A549 (cell line): Measurements from ENCODE around the gene AHSG. TPM values are rescaled to one million over a fixed set of nuclear protein-coding genes. Genes with fewer than 3 reads are reported as not detected.
"Not testable (repeated sequence)": the region's sequence is repeated elsewhere in the genome, so short reads cannot be mapped to it uniquely, and the experiment has no call there.

Experiments used
- ATAC-seq, 2 experiments: fragments of 200-7000 bp in 1 of 2; fragments of >200 bp in 1 of 2; cut with Nextera tagmentation in 1 of 2; cut with Tn5 transposase in 1 of 2; 3 replicates each; pipeline versions ENCODE4 v1.8.0 to v1.9.1; 2018 to 2020; ENCODE audit warnings: mild to moderate bottlenecking in 1 of 2, moderate library complexity in 1 of 2
- CTCF ChIA-PET: fragments of 300-600 bp; sonication (Branson Sonifier 250); formaldehyde crosslinking; extraction: SDS; loops from one replicate; lab custom pipeline; 2021; ENCODE audit warnings: antibody characterized with exemption, inconsistent platforms; lab: Yijun Ruan, JAX
- POLR2A ChIA-PET: fragments of 350-600 bp; formaldehyde crosslinking; extraction: SDS; loops from one replicate; lab custom pipeline; 2021; ENCODE audit warnings: antibody characterized with exemption, inconsistent platforms; lab: Yijun Ruan, JAX
- DNase-seq, 2 experiments: peaks; one replicate each; pipeline versions ENCODE4 v3.0.0 to v3.0.0-alpha.2; 2011 to 2016; ENCODE audit warnings: low read depth in 1 of 2, low spot score in 1 of 2
- FAIRE-seq: peaks from 2 replicates; lab custom pipeline; 2011; peaks lifted over from hg19 to GRCh38; lab: Jason Lieb, UNC
- H3K27ac ChIP-seq, 2 experiments: fragments of >200 bp; sonication (Bioruptor Twin); formaldehyde crosslinking; 3 replicates each; pipeline ENCODE4 v1.5.1; 2016 to 2017
- H3K4me1 ChIP-seq: fragments of >200 bp; sonication (Bioruptor Twin); formaldehyde crosslinking; 3 replicates; pipeline ENCODE4 v1.6.1; 2016
- H3K4me2 ChIP-seq: fragments of >200 bp; sonication (Bioruptor Twin); formaldehyde crosslinking; 3 replicates; pipeline ENCODE4 v1.6.1; 2016
- H3K4me3 ChIP-seq: fragments of >200 bp; sonication (Bioruptor Twin); formaldehyde crosslinking; 3 replicates; pipeline ENCODE4 v1.5.1; 2016
- H3K9me3 ChIP-seq: fragments of >200 bp; sonication (Bioruptor Twin); formaldehyde crosslinking; 3 replicates; pipeline ENCODE4 v1.6.1; 2016
- BHLHE40 ChIP-seq: IDR thresholded peaks from 2 replicates; pipeline ENCODE4 v1.6.1; 2012; ENCODE audit warnings: low read depth, low read length, inconsistent platforms
- CEBPB ChIP-seq, 2 experiments: fragments of >200 bp in 1 of 2; sonication (Bioruptor Twin) in 1 of 2; formaldehyde crosslinking in 1 of 2; IDR thresholded peaks; 2 replicates each; pipeline ENCODE4 v1.6.1; 2012 to 2016
- EHF ChIP-seq: fragments of 250-450 bp; sonication (Bioruptor Pico); IDR thresholded peaks from 2 replicates; pipeline ENCODE4 v1.5.0; 2020; ENCODE audit warnings: mild to moderate bottlenecking
- FOSB ChIP-seq: fragments of 250-450 bp; sonication (Bioruptor Pico); IDR thresholded peaks from 2 replicates; pipeline ENCODE4 v1.5.0; 2020; ENCODE audit warnings: mild to moderate bottlenecking, moderate library complexity
- FOSL2 ChIP-seq, 2 experiments: fragments of 450-650 bp in 1 of 2; fragments of >200 bp in 1 of 2; sonication (Bioruptor Twin) in 1 of 2; formaldehyde crosslinking; IDR thresholded peaks; 2 replicates each; pipeline versions ENCODE4 v1.5.0 to v1.6.1; 2016 to 2020; ENCODE audit warnings: mild to moderate bottlenecking in 1 of 2, moderate library complexity in 1 of 2
- HOXB5 ChIP-seq: fragments of 250-450 bp; sonication (Bioruptor Pico); IDR thresholded peaks from 2 replicates; pipeline ENCODE4 v1.5.0; 2020; ENCODE audit warnings: mild to moderate bottlenecking, moderate library complexity
- KDM5A ChIP-seq: fragments of 200-600 bp; sonication (generic); IDR thresholded peaks from 2 replicates; pipeline ENCODE4 v1.6.1; 2016; ENCODE audit warnings: antibody characterized with exemption, mild to moderate bottlenecking
- MAFK ChIP-seq: fragments of 450-650 bp; IDR thresholded peaks from 2 replicates; pipeline ENCODE4 v1.6.1; 2014; ENCODE audit not compliant: partially characterized antibody
- MAZ ChIP-seq: fragments of 150-350 bp; IDR thresholded peaks from 2 replicates; pipeline ENCODE4 v1.6.1; 2014; ENCODE audit warnings: antibody characterized with exemption, low read depth, low read length, borderline replicate concordance
- NR3C1 ChIP-seq: fragments of >200 bp; sonication (Bioruptor Twin); formaldehyde crosslinking; IDR thresholded peaks from 3 replicates; pipeline ENCODE4 v1.6.1; 2017
- PHF8 ChIP-seq: fragments of 200-600 bp; sonication (generic); IDR thresholded peaks from 2 replicates; pipeline ENCODE4 v1.6.1; 2016; ENCODE audit warnings: low read depth, mild to moderate bottlenecking, antibody characterized with exemption, moderate library complexity, borderline replicate concordance
- RARB ChIP-seq: fragments of 250-450 bp; sonication (Bioruptor Pico); IDR thresholded peaks from 2 replicates; pipeline ENCODE4 v1.8.0; 2021; ENCODE audit warnings: mild to moderate bottlenecking, moderate library complexity
- RFX5 ChIP-seq: fragments of 450-650 bp; IDR thresholded peaks from 2 replicates; pipeline ENCODE4 v1.7.1; 2014; ENCODE audit warnings: antibody characterized with exemption, mild to moderate bottlenecking, moderate library complexity
- ZC3H11A ChIP-seq: fragments of 450-650 bp; IDR thresholded peaks from 2 replicates; pipeline ENCODE4 v1.6.1; 2014; ENCODE audit warnings: antibody characterized with exemption, mild to moderate bottlenecking
- ZSCAN20 ChIP-seq: fragments of 250-450 bp; sonication (Bioruptor Pico); IDR thresholded peaks from 2 replicates; pipeline ENCODE4 v1.8.0; 2022; ENCODE audit warnings: mild to moderate bottlenecking, moderate library complexity
- WGBS: methylation state at CpG from one replicate; pipeline ENCODE4 v1.1.6; 2017; ENCODE audit errors: missing lambda C conversion rate; 5-methylcytosine and 5-hydroxymethylcytosine counted together
- polyA plus RNA-seq, 4 experiments: library from polyadenylated mRNA; depleted of rRNA in 3 of 4; stranded (reverse); fragments of >200 nt; fragmentation: RNase III in 1 of 4; extraction: RNeasy Plus Mini Kit Qiagen cat#74134 plus additional on column Dnase treatment in 1 of 4; gene quantifications; 2 replicates in 3 of 4; 3 replicates in 1 of 4; pipeline ENCODE4 v1.2.3, GENCODE V29; 2011 to 2017
- TF ChIP-seq, protein P1 (sequence below): fragments of >200 bp; sonication (Bioruptor Twin); formaldehyde crosslinking; IDR thresholded peaks from 2 replicates; pipeline ENCODE4 v1.6.1; 2016
- TF ChIP-seq, protein P2 (sequence below): fragments of 450-650 bp; IDR thresholded peaks from 2 replicates; pipeline ENCODE4 v1.6.1; 2014; ENCODE audit warnings: antibody characterized with exemption
- TF ChIP-seq, protein P3 (sequence below): fragments of >200 bp; sonication (Bioruptor Twin); formaldehyde crosslinking; IDR thresholded peaks from 3 replicates; pipeline ENCODE4 v1.5.1; 2016
- TF ChIP-seq, protein P4 (sequence below): fragments of >200 bp; sonication (Bioruptor Twin); formaldehyde crosslinking; IDR thresholded peaks from 3 replicates; pipeline ENCODE4 v1.6.1; 2016
- TF ChIP-seq, protein P5 (sequence below): fragments of 250-450 bp; sonication (Bioruptor Pico); IDR thresholded peaks from 2 replicates; pipeline ENCODE4 v1.5.0; 2021; ENCODE audit warnings: mild to moderate bottlenecking, moderate library complexity, borderline replicate concordance

AHSG gene
- polyA plus RNA-seq, 2 of the 4 experiments (the other 2 are of a cell fraction), result 0.08 to 0.49 TPM

DNA sequence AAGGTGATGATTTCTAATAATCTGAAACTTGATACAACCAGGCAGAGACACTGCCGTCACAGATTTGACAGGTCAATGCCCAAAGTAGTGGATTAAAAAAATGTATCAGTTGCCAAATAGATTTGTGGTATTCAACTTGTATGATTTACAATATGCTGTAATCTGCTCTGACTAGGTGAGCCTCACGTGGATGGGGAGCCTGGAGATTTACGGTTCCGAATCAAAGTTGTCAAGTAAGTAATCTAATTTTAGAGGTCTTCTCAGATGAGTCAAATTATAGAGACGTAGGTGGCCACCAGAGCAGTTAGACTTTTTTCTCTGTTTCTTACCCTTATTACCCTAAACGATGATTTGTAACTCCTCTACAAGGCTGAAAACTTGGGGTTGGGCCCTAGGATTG lies 30.3 kb upstream of the AHSG start:
- CTCF ChIA-PET, result interaction anchor here (5.1 kb wide), 1 partner anchor 33 kb away, joined by 51 read pairs; no protein-coding TSS in a partner anchor
- no peak for FAIRE-seq
- Histone ChIP-seq H3K4me3 (no peak overlapping the region), H3K4me1 (no peaks in the 10 kb centered on the region), H3K27ac (no peak overlapping the region), H3K9me3 (no peaks in the 10 kb centered on the region), H3K4me2 (no peak overlapping the region)
- no peak for DNase-seq
- POLR2A ChIA-PET, result no interaction called here
- TF ChIP-seq RFX5 (no peak), MAZ (no peak), ZSCAN20 (CRISPR knock-in tag) (no peak), NR3C1 (no peak), MAFK (no peak), HOXB5 (CRISPR knock-in tag) (no peak), ZC3H11A (no peak)
- TF ChIP-seq, protein P1, sequence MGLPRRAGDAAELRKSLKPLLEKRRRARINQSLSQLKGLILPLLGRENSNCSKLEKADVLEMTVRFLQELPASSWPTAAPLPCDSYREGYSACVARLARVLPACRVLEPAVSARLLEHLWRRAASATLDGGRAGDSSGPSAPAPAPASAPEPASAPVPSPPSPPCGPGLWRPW, result no peak
- TF ChIP-seq, protein P2, sequence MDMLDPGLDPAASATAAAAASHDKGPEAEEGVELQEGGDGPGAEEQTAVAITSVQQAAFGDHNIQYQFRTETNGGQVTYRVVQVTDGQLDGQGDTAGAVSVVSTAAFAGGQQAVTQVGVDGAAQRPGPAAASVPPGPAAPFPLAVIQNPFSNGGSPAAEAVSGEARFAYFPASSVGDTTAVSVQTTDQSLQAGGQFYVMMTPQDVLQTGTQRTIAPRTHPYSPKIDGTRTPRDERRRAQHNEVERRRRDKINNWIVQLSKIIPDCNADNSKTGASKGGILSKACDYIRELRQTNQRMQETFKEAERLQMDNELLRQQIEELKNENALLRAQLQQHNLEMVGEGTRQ, result no peak
- 94% methylated on average over 6 of the region's 6 CpGs for whole genome bisulfite sequencing
- no peak for ATAC-seq

DNA sequence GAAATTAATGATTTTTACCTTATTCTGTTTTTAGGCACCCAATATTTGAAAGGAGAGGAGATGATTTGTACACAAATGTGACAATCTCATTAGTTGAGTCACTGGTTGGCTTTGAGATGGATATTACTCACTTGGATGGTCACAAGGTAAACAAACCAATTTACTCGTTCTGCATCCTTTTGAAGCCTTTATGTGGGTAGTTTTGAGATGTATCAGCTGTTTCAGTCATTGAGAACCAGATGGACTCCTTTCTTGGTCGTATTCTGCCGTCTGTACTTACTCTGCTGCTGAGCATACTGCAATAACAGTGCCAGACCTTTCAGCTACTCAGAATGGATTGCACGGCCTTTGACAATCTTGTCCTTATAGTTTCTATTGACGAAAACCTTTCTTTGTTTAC lies 29.0 kb upstream of the AHSG start:
- 66% methylated on average over 5 of the region's 5 CpGs for WGBS
- no peak for ATAC-seq
- no peak overlapping the region for H3K4me2 ChIP-seq
- TF ChIP-seq, protein P3, sequence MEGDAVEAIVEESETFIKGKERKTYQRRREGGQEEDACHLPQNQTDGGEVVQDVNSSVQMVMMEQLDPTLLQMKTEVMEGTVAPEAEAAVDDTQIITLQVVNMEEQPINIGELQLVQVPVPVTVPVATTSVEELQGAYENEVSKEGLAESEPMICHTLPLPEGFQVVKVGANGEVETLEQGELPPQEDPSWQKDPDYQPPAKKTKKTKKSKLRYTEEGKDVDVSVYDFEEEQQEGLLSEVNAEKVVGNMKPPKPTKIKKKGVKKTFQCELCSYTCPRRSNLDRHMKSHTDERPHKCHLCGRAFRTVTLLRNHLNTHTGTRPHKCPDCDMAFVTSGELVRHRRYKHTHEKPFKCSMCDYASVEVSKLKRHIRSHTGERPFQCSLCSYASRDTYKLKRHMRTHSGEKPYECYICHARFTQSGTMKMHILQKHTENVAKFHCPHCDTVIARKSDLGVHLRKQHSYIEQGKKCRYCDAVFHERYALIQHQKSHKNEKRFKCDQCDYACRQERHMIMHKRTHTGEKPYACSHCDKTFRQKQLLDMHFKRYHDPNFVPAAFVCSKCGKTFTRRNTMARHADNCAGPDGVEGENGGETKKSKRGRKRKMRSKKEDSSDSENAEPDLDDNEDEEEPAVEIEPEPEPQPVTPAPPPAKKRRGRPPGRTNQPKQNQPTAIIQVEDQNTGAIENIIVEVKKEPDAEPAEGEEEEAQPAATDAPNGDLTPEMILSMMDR, result no peak
- no peak for TF ChIP-seq FOSB (CRISPR knock-in tag)
- TF ChIP-seq KDM5A, result no peak
- TF ChIP-seq FOSL2 (IDR thresholded peaks at IDR 0.05), result no peak
- TF ChIP-seq FOSL2 (CRISPR knock-in tag; IDR thresholded peaks at IDR 0.05), result no peak
- TF ChIP-seq, protein P4, sequence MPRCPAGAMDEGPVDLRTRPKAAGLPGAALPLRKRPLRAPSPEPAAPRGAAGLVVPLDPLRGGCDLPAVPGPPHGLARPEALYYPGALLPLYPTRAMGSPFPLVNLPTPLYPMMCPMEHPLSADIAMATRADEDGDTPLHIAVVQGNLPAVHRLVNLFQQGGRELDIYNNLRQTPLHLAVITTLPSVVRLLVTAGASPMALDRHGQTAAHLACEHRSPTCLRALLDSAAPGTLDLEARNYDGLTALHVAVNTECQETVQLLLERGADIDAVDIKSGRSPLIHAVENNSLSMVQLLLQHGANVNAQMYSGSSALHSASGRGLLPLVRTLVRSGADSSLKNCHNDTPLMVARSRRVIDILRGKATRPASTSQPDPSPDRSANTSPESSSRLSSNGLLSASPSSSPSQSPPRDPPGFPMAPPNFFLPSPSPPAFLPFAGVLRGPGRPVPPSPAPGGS, result no peak
- TF ChIP-seq EHF, result no peak
- no peak for TF ChIP-seq CEBPB (IDR thresholded peaks at IDR 0.05)
- TF ChIP-seq PHF8, result no peak
- no peak for TF ChIP-seq MAFK
- no peak for TF ChIP-seq RARB (CRISPR knock-in tag)
- TF ChIP-seq, protein P5, sequence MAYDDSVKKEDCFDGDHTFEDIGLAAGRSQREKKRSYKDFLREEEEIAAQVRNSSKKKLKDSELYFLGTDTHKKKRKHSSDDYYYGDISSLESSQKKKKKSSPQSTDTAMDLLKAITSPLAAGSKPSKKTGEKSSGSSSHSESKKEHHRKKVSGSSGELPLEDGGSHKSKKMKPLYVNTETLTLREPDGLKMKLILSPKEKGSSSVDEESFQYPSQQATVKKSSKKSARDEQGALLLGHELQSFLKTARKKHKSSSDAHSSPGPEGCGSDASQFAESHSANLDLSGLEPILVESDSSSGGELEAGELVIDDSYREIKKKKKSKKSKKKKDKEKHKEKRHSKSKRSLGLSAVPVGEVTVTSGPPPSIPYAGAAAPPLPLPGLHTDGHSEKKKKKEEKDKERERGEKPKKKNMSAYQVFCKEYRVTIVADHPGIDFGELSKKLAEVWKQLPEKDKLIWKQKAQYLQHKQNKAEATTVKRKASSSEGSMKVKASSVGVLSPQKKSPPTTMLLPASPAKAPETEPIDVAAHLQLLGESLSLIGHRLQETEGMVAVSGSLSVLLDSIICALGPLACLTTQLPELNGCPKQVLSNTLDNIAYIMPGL, result no peak
- TF ChIP-seq BHLHE40, result no peak
- peaks cover 6% of the 10 kb centered on the region for H3K4me1 ChIP-seq
- H3K9me3 ChIP-seq, result no peaks in the 10 kb centered on the region
- ChIA-PET POLR2A (no interaction called here), CTCF (interaction anchor here (5.1 kb wide), 1 partner anchor 32 kb away, joined by 51 read pairs; no protein-coding TSS in a partner anchor)
- DNase-seq, result no peak
- no peak for FAIRE-seq
- H3K27ac ChIP-seq, result no peak overlapping the region
- no peak overlapping the region for H3K4me3 ChIP-seq

DNA sequence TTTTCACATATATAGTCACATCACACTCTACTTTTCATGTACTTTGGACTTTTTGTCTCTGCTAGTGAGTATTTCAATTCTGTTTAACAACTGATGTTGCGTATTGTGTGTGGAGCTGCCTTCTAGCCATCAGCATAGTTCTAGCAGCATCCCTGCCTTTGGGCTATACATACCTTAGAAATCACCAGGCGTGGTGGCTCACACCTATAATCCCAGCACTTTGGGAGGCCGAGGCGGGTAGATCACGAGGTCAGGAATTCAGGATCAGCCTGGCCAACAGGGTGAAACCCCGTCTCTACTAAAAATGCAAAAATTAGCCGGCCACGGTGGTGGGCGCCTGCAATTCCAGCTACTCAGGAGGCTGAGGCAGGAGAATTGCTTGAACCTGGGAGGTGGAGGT lies 26.6 kb upstream of the AHSG start:
- H3K27ac ChIP-seq, H3K4me2 ChIP-seq, H3K4me3 ChIP-seq, H3K9me3 ChIP-seq, DNase-seq, ATAC-seq, FAIRE-seq, POLR2A ChIA-PET: not testable (repeated sequence)
- CTCF ChIA-PET, result interaction anchor here (1.1 to 5.1 kb wide), 2 partner anchors 22 to 29 kb away, joined by 3 to 51 read pairs; no protein-coding TSS in a partner anchor
- peaks cover 26% of the 10 kb centered on the region for H3K4me1 ChIP-seq
- WGBS, result 90% methylated on average over 7 of the region's 9 CpGs
